HG03571 (cell line): ENCODE measurements around the gene TMEM141.

Source experiments
- ATAC-seq: cut with Tn5 transposase; IDR thresholded peaks from one replicate; pipeline ENCODE4 v1.9.1; 2021; ENCODE audit not compliant: unreplicated experiment

Gene TMEM141

DNA sequence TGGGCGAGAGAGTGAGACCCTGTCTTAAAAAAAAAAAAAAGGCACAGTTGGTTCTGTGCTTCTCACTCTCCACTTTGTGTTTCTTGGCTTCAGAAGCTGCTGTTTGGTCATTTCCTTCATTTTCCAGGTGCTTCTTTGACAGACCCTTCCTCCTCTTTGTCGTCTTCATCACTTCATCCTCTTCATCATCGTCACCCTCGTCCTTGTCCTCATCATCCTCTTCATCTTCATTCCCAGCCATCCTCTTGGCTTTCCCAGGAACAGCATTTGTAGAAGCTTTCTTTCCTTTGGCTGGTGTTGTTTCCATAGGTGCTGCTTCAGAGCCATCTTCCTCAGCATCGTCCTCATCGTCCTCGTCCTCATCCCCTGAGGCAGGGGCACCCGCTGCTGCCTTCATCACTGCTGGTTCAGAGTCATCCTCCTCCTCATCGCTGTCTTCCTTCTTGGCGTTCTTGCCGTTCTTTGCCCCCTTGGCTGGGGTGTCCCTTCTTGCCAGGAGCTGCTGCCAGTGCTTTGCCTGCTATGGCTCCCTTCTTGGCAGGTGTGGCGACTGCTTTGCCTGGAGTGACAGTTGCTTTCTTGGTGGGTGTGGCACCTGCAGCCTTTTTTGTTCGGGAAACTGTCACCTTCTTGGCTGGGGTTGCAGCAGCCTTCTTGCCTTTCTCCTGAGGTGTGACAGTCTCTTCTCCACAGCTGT lies 23.7 kb downstream of the TMEM141 start:
- no peak for ATAC-seq

DNA sequence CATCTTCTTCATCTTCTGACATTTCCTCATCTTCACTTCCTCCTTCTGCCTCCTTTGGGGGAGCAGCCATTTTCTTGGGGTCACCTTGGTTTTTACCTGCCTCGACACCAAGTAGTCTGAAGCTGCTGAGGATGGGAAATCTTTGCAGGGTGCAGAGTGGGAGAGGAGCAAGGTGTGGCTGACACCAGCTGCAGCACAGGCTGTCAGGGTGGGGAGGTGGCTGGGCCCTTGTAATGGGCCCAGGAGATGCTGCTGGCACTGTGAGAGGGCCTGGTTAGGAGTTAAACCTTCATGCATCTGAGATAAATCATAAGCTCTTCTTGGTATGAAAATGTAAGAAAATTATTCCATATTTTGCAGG lies 24.3 kb downstream of the TMEM141 start:
- no peak for ATAC-seq

DNA sequence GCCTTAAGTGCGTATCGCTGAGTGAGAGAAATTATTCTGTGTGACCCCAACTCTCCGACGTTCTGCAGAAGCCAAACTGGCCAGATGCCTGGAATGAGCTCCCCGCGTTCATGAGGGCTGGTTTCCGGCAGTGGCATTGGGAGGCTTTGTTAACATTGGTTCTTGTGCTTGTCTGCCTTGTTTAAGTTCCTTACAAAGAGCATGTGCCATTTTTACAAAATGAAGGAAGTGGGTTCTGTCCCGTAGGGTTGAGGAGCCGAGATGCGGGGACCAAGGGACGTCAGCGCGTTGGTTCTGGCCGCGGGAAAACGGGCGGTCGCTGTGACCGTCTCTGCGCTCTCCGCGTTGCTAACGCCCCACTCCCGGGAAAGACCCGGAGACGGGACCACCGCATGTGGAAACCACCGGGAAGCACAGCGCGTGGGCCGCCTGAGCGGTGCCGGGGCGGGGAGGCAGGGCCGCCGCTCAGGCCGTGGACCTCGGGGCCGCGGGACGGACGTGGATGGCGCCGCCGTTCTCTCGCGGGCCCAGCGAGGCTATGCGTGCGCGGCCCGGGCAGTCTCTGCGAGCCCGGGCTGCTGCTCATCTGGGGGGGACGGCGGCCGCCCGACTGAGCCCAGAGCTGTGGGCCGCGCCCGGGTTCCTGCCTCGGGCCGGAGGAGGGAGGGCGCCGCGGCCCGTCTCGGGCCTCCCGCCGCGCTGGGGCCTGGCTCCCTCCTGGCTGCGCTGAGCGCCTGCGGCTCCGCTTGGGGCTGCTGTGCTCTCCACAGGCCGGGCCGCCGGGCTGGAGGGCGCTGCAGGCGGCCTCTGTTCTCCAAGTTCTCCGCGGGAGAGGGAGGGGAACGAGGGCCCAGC lies 30.1 kb downstream of the TMEM141 start:
- ATAC-seq: no peak

DNA sequence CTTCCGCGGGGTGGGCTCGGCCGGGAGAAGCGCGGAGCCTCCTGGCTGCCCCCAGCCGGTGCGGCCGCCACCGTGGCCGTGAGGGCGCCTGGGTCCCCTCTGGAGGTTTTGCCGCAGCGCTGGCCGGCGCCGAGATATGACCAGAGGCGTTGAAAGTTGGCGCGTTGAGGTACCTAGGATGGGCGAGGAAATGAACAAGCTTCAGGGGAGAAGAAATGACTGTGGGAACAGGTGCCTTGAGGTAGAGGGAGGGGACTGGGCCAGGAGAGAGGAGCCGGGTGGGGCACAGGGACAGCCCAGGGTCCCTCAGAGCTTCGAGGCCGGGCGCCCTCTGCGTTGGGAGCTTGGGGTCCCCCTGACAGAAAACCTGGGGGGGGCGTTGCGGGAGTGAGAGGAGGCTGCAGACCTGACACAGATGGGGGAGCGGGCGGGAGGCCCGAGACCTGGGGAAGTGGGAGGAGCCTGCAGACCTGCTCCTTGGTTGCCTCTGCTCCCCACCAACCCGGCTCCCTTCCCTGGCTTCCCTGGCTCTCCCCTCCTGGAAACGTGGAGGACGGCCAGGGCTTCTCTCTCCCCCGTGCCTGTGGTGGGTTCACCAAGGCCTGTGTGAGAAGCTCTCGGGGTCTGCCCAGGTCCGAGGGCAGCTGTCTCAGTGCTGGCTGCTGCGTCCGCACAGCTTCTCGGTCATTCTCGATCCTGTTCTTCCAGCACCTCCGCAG lies 30.8 kb downstream of the TMEM141 start:
- ATAC-seq: no peak

DNA sequence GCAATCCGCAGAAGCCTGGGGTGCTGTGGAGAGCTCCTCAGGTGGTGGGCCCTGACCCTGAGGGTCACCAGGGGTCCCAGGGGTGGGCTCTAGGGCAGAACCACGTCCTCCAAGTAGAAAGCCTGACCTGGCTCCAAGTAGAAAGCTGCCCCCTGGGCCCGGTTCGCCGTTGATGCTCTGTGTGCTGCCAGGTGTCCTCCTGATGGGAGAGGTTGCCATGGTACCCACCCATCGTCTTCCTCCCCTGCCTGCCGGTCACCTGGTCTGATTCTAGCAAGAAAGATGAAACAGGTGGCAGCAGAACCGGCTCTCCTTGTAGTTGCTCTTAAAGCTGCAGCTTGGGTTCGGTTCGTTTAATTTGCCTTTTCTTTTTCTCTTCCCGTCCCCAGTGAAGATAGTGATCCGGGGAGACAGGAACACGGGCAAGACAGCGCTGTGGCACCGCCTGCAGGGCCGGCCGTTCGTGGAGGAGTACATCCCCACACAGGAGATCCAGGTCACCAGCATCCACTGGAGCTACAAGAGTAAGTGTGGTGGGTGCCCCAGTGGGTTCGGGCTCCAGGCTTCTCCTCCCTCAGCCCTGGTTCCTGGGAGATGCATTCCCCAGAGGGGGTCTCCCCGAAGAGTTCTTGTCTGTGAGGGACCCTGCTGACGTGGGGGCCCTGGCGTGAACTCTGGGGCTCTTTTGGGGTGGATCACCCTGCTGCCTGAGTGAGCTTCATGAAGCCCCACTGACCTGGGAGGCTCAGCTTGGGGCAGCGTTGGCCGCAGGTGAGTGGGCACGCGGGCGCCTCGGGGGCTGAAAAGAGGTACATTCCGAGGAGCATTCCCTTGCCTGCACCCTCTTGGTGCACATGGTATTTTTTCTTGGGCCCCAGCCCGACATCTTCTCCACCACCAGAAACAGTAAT lies 32.2 kb downstream of the TMEM141 start:
- no peak for ATAC-seq

DNA sequence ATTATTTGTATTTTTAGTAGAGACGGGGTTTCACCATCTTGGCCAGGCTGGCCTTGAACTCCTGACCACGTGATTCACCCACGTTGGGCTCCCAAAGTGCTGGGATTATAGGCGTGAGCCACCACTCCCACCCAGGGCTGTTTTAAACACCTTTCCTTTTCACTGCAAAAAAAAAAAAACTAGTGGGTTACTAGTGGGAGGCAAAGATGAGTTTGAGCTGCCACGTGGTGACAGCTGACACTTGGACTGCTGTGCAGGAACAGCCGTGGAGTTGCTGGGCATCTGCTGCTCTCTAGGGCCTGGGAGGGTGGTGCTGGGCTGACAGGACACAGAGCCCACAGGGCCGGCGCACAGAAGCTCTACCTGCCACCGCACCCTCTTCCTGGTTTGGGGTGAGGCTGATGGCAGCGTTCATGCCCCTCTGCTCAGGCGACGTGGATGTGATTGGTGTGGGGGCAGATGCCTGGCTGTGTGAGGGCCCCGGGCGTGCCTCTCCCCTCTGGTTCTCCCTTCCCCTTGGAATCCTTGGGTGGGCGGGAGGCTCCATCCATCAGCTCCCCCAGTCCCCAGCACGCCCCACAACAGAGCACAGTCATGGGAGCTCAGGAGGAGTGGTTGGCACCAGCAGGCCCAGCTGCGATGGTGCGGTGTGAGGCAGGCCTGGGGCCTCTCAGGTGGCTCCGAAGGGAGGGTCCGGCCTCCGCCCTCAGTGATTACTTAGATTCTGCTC lies 33.5 kb downstream of the TMEM141 start:
- no peak for ATAC-seq

DNA sequence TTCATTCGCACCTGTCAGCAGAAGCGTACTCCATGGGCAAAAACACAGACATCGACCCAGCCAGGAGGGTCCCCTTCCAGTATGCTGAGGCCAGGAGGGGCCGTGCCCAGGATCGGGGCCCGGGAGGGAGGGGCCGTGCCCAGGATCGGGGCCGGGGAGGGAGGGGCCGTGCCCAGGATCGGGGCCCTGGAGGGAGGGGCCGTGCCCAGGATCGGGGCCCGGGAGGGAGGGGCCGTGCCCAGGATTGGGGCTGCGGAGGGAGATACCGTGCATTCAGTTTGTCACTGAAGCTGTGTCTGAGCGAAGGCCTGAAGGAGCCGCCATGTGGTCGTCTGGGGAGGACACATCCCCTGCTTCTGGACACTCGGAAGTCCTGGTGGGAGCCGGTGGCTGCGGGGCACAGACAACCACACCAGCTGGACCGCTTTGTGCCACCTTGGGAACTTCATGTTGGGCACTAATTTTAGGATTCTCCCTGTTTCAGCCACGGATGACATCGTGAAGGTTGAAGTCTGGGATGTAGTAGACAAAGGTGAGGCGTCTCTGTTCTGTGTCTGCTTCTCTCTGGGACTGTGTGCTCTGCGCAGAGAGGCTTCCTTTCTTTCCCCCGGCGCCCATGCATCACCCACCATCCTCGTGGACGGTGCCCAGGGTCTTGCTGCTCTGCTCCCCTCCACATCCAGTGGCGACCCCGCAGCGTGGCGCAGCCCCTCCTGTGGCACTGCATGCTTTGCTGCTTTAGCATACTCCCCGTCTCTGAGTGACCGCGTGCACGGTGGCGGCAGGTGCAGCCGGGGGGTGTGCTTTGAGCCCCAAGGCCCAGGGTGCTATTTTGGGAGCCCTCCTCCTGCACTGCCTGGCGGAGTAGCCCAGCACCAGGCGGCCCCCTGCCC lies 34.4 kb downstream of the TMEM141 start:
- no peak for ATAC-seq

DNA sequence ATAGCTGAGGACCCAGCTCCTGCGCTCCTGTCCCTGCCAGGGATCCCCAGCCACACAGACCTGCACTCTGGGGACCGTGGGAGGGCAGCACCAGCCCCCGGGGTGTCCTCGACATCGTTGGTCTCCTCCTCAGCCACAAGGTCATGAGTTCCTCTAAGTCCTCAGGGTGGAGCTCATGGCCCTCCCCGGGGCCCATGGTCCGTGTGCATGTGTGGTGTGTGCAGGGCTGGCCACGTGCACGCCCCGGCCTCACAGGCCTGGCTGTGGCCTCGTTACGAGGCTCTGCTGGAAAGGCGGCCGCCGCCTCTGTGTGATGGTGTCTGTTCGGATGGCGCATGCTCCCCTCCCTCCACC lies 35.0 kb downstream of the TMEM141 start:
- no peak for ATAC-seq

DNA sequence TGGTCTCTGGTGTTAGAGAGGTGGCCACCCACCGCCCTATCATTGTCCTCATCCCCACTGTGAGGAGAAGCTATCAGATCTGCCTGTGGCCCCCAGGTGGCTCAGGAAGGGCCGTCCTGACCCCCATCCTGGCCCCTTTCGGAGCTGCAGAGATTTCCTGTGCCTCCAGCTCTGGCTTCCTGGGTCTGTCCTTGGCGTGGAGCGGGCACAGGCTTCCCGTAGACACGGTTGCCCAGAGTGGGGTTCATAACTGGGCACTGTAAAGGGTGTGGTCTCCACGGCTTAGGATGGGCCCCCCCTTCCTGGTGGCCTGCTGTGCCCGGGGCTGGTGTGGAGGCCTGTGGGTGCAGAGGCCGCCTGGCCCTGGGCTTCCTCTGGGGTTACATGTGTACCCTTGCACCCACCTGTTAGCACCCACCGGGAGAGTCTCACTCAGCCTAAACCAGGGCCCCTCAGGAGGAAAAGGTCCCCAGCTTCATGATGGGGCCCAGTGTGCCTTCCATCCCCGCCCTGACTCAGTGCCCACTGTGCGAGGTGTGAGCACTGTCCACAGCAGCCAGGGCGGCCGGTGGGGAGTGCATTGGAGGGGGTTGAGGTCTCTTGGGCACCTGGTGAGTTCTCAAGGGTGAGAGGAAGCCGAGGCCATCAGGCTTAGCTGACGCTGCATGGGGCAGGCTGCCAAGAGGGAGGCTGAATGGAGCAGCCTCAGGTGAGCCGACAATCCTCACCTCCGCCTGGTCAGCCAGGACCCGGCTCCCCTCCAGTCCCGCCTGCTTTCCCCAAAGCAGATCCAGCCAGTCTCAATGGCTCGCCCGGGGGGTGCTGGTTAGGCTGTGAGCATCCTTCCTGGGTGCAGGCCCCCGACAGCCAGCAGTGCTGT lies 35.8 kb downstream of the TMEM141 start:
- no peak for ATAC-seq

DNA sequence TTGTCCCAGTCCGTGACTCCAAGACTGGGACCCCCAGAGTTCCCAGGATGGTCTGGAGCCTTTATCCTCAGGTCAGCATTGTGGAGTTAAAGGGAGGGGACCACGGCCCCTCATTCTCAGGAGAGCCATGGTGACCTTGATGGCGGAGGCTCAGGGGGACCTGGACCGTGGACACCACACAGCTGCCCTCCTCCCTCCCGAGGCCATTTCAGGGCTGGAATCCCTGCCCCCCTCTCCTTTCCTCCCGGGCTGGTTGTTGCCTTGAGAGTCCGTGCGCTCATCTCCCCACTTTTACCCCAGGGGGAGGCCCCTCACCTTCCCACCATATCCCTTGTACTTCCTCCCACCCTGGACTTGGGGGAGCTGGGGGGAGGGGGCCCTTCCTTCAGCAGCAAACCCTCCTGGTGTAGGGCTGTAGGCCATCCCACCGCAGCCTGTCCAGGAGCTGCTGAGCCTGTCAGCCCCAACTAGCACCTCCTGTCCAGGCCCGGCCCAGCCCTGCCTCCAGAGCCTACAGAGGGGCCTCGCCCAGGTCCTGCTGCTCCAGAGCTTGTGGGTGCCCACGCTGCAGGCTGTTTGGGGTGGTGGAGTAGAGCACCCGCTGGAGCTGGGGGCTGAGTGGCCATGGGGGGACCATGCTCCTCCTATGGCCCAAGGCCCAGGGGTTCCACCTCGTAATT lies 36.8 kb downstream of the TMEM141 start:
- ATAC-seq: no peak

DNA sequence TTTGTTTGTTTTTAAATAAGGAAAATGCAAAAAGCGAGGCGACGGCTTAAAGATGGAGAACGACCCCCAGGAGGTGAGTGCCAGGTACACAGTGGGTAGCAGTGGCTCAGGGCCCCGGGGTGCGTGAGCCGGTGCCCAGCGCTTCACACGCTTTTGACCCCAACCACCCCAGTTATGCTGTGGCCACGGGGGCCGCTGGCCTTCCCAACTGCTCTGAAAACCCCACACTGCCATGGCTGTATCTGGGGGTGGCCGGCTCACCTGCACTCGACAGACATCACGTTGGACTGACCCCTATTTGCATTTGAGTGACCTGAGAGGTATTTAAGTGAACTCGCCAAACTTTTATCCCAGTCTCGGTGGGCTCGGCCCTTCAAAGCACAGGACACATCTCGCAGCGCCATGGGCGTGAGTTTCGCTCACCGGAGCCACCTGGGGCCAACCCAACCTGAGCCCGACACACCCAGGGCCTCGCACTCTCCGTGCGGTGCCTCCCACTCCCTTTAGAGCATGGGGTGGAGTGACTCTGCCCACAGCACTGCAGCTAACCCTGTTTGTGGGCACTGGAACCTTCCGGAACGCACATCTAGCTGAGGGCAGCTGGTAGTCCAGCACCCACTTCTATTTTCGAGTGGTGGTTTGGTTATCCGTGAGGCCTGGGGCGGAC lies 37.5 kb downstream of the TMEM141 start:
- ATAC-seq: no peak

DNA sequence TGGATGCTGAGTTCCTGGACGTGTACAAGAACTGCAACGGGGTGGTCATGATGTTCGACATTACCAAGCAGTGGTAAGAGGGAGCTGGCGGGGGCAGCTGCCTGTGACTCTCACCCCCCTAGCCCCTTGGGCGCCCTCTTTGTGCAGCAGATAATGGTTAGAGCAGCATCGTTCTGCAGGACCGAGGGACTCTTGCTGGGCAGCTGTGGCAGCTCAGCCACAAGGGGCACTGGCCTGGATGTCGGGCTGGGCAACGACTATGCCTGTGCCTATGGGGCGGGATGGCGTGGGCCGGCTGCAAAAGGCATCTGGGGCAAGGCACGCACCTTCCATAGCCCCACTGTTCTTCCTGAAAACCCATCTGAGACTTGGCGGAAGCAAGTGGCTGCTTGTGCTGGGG lies 38.3 kb downstream of the TMEM141 start:
- no peak for ATAC-seq

DNA sequence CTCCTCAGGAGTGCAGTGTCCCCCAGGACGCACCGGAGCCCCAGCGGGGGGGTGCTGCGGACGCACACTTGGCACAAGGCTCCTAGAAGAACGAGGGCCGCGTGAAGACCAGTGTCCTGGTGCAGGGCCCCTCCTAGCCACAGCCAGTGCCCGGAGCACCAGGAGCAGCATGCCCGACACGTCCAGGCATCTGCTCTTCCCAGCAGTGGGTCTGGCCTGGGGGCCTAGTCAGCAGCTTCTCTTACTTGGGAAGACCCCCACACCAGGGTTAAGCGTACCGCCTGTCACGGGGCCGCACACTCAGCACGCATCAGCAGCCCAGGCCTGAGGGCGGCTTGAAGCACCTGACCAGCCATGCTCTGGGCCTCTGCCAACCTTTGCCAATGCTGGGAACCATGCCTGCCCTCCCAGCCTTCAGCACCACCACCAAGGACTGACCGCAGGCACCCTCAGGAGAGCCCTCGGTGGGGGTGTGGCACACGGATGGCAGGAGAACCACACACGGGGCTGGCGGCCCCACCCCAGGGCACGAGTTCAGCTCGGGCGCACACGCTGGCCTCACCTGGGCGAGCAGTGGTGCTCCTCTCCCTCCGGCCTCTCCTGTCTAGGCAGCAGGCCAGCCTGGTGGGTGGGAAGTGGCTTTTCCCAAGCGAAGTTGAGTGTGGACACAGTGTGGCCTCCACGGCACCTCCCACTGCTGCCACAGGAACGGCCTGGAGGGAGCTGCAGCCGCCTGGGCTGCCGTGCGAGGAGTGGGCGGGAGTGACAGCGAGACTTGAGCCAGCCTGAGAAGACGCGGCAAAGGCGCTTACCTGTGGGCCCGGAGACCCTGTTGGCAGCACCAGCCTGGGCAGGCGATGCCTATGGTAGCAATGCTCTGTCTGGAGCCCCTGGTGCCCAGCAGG lies 39.1 kb downstream of the TMEM141 start:
- no peak for ATAC-seq

DNA sequence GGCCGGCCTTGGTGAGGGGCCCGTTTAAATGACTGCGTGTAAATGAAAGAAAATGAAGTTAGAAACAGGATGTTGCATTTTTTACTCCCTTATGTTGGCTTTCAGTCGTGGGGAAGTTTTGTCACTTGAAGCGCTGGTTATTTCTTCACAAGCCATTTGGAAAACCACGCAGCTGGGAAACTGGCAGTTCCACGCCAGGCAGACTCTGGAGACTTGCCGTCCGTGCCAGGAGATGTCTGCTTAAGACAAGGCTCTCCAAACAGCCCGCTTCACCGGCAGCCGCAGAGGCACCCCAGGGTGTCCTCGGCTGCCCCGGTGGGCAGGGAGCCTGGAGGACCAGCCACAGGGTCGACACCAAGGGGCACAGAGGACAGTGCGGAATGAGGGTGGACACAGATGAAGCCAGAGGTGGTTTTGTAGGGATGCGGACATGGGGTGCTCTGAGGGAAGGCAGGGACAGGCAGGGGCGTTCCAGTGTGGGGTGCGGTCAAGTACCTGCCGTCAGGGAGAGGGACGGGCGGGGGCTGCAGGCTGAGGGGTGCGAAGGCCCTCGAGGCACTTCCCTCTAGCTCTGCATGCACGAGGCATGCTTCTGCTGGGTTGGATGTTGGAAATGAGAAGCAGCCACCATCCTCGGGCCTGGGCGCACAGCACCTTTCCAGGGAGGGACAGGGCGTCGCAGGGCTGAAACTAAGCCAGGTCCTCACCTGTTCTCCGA lies 40.0 kb downstream of the TMEM141 start:
- no peak for ATAC-seq

DNA sequence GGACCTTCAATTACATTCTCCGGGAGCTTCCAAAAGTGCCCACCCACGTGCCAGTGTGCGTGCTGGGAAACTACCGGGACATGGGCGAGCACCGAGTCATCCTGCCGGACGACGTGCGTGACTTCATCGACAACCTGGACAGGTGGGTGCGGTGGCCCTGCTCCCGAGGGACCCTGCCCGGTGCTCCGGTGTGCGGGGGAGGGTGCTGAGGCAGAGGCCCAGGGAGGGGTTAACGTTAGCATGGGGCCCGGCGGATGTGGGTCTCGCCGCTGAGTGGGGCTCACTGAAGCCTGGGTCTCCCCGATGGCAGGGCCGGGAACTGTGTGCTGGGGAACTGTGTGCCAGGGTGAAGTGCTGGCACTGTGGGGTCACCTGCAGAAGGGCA lies 40.6 kb downstream of the TMEM141 start:
- no peak for ATAC-seq

DNA sequence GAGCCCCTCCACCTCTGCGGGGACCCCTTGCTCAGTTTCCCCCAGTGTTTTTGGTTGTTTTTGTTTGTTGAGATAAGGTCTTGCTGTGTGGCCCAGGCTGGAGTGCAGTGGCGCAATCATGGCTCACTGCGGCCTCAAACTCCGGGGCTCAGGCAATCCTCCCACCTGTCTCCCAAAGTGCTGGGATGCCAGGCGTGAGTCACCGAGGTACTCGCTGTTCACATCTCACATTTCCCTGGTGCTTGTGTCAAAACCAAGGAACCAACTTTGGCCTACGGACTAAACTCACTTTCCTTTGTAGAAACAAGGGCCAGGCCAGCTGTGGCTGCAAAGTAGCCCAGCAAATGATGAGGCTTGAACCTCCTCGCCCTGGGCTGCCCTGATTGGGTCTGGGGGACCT lies 41.4 kb downstream of the TMEM141 start:
- ATAC-seq: no peak
